ACC112 (cell line): Measurements from ENCODE around the gene LMF2.

ENCODE experiments used
- H2AFZ ChIP-seq: fragments of 200-600 bp; sonication (generic); one replicate; pipeline ENCODE4 v1.6.0; 2017; ENCODE audit warnings: antibody characterized with exemption, low read length; ENCODE audit not compliant: unreplicated experiment
- H3K27ac ChIP-seq: fragments of 200-600 bp; sonication (generic); 2 replicates; pipeline ENCODE4 v1.5.1; 2014; ENCODE audit warnings: low read depth, mild to moderate bottlenecking, antibody characterized with exemption, low read length, moderate library complexity
- H3K27me3 ChIP-seq: fragments of 200-600 bp; sonication (generic); 2 replicates; pipeline ENCODE4 v1.6.1; 2014; ENCODE audit warnings: mild to moderate bottlenecking, antibody characterized with exemption, low read length, moderate library complexity, mixed read lengths; ENCODE audit not compliant: insufficient read depth
- H3K36me3 ChIP-seq: fragments of 200-600 bp; sonication (generic); 2 replicates; pipeline ENCODE4 v1.6.1; 2016; ENCODE audit warnings: mild to moderate bottlenecking, antibody characterized with exemption, low read length, moderate library complexity, mixed read lengths; ENCODE audit not compliant: insufficient read depth
- H3K4me1 ChIP-seq: fragments of 200-600 bp; sonication (generic); one replicate; pipeline ENCODE4 v1.6.1; 2016; ENCODE audit warnings: low read length, mixed read lengths; ENCODE audit not compliant: insufficient read depth, unreplicated experiment, control insufficient read depth
- H3K4me3 ChIP-seq: fragments of 200-600 bp; sonication (generic); 2 replicates; pipeline ENCODE4 v1.5.1; 2014; ENCODE audit warnings: mild to moderate bottlenecking, low read depth, low read length
- H3K79me2 ChIP-seq: fragments of 200-600 bp; sonication (generic); one replicate; pipeline ENCODE4 v1.6.0; 2016; ENCODE audit warnings: low read length; ENCODE audit not compliant: control insufficient read depth, unreplicated experiment, insufficient read depth

LMF2 gene

GRCh38 chr22:50507991-50508884 lies 736 bp upstream of the LMF2 start, which contains the start of gene NCAPH2:
NCAPH2 (plus strand) TSS chr22:50508224; CDS start chr22:50508338, 114 bp downstream.
- Histone ChIP-seq H3K79me2 (peaks cover 40% of the 10 kb centered on the region), H3K4me3 (peak within 1 kb of the TSS; percentile 97), H3K36me3 (no peaks in the 10 kb centered on the region), H2AFZ (peak within 1 kb of the TSS; percentile 68), H3K27me3 (no peaks in the 10 kb centered on the region), H3K27ac (peak within 1 kb of the TSS; percentile 84), H3K4me1 (peaks cover 9% of the 10 kb centered on the region)

GRCh38 chr22:50506611-50507420 lies 686 bp downstream of the LMF2 start:
- Histone ChIP-seq H3K36me3 (no peaks in the 10 kb centered on the region), H3K4me3 (peak overlapping the region; percentile 92), H3K79me2 (peaks cover 35% of the 10 kb centered on the region), H2AFZ (peak overlapping the region; percentile 68), H3K27ac (peak overlapping the region; percentile 51), H3K4me1 (peaks cover 9% of the 10 kb centered on the region), H3K27me3 (no peaks in the 10 kb centered on the region)

GRCh38 chr22:50505776-50506610 lies 1.5 kb downstream of the LMF2 start:
- Histone ChIP-seq H3K27me3 (no peaks in the 10 kb centered on the region), H2AFZ (no peak overlapping the region), H3K36me3 (no peaks in the 10 kb centered on the region), H3K4me1 (peaks cover 9% of the 10 kb centered on the region), H3K4me3 (peak overlapping the region; percentile 92), H3K79me2 (peaks cover 35% of the 10 kb centered on the region), H3K27ac (no peak overlapping the region)

- Histone ChIP-seq H3K27me3 (no peaks in the 10 kb centered on the region), H2AFZ (no peak overlapping the region), H3K79me2 (peaks cover 33% of the 10 kb centered on the region), H3K27ac (no peak overlapping the region), H3K36me3 (no peaks in the 10 kb centered on the region), H3K4me3 (no peak overlapping the region), H3K4me1 (peaks cover 9% of the 10 kb centered on the region)
Observed at GRCh38 chr22:50505276-50505775, 2.2 kb downstream of the LMF2 start.

- Histone ChIP-seq H2AFZ (no peak overlapping the region), H3K79me2 (peaks cover 29% of the 10 kb centered on the region), H3K27ac (no peak overlapping the region), H3K4me3 (no peak overlapping the region), H3K27me3 (no peaks in the 10 kb centered on the region), H3K4me1 (peaks cover 8% of the 10 kb centered on the region), H3K36me3 (no peaks in the 10 kb centered on the region)
Observed at GRCh38 chr22:50504369-50505211, 2.9 kb downstream of the LMF2 start.

- Histone ChIP-seq H2AFZ (no peak overlapping the region), H3K79me2 (peaks cover 19% of the 10 kb centered on the region), H3K27ac (no peak overlapping the region)
Observed at GRCh38 chr22:50503475-50504145, 3.9 kb downstream of the LMF2 start.

GRCh38 chr22:50502628-50503474 lies 4.7 kb downstream of the LMF2 start:
- peaks cover 17% of the 10 kb centered on the region for H3K79me2 ChIP-seq

More at GRCh38 chr22:50503475-50504145, 3.9 kb downstream of the LMF2 start:
- Histone ChIP-seq H3K27me3 (no peaks in the 10 kb centered on the region), H3K36me3 (no peaks in the 10 kb centered on the region), H3K4me1 (peaks cover 3% of the 10 kb centered on the region), H3K4me3 (no peak overlapping the region)

GRCh38 chr22:50502096-50502495 lies 5.4 kb downstream of the LMF2 start:
- peaks cover 3% of the 10 kb centered on the region for H3K4me1 ChIP-seq
- H3K4me3 ChIP-seq, result no peak overlapping the region
- H3K27me3 ChIP-seq, result no peaks in the 10 kb centered on the region
- no peak overlapping the region for H2AFZ ChIP-seq
- no peaks in the 10 kb centered on the region for H3K36me3 ChIP-seq
- no peak overlapping the region for H3K27ac ChIP-seq
- H3K79me2 ChIP-seq, result peaks cover 14% of the 10 kb centered on the region

More at GRCh38 chr22:50502628-50503474, 4.7 kb downstream of the LMF2 start:
- Histone ChIP-seq H2AFZ (no peak overlapping the region), H3K36me3 (no peaks in the 10 kb centered on the region), H3K4me1 (peaks cover 3% of the 10 kb centered on the region), H3K27me3 (no peaks in the 10 kb centered on the region), H3K4me3 (no peak overlapping the region), H3K27ac (no peak overlapping the region)
